Heart left ventricle (tissue), 16 donors: ENCODE data around the gene ZNF785. TPM values are rescaled to one million over a fixed set of nuclear protein-coding genes. Genes with fewer than 3 reads are reported as not detected.

Experiments used
- ATAC-seq, 4 donors: fragments of 200-7000 bp; cut with Tn5 transposase; one replicate each; pipeline ENCODE4 v1.9.1; 2020 to 2022; ENCODE audit warnings: moderate library complexity in 4 of 4, mild to moderate bottlenecking in 3 of 4, moderate number of reproducible peaks in 1 of 4
- DNase-seq, 5 donors: peaks; one replicate each; pipeline ENCODE4 v3.0.0-alpha.2; 2020
- H3K27ac ChIP-seq, 12 donors: fragments of 200-600 bp; sonication (generic) in 4 of 12; one replicate each; pipeline versions ENCODE4 v1.5.0 to v1.8.0; 2016 to 2022; ENCODE audit warnings: mild to moderate bottlenecking in 2 of 12
- H3K27me3 ChIP-seq, 9 donors: fragments of 200-600 bp; sonication (generic) in 2 of 9; one replicate each; pipeline versions ENCODE4 v1.5.1 to v1.8.0; 2016 to 2022; ENCODE audit warnings: mild to moderate bottlenecking in 3 of 9
- H3K36me3 ChIP-seq, 9 donors: fragments of 200-600 bp; sonication (generic) in 2 of 9; one replicate each; pipeline versions ENCODE4 v1.5.0 to v1.8.0; 2018 to 2022; ENCODE audit warnings: mild to moderate bottlenecking in 2 of 9
- H3K4me1 ChIP-seq, 12 donors: fragments of 200-600 bp; sonication (generic) in 4 of 12; one replicate each; pipeline versions ENCODE4 v1.5.0 to v1.8.0; 2016 to 2022; ENCODE audit warnings: mild to moderate bottlenecking in 3 of 12
- H3K4me3 ChIP-seq, 12 donors: fragments of 200-600 bp; sonication (generic) in 4 of 12; one replicate each; pipeline versions ENCODE4 v1.5.0 to v1.8.0; 2017 to 2022; ENCODE audit warnings: mild to moderate bottlenecking in 9 of 12, moderate library complexity in 4 of 12
- H3K9me3 ChIP-seq, 12 donors: fragments of 200-600 bp; sonication (generic) in 4 of 12; one replicate each; pipeline versions ENCODE4 v1.5.0 to v1.8.0; 2016 to 2022; ENCODE audit warnings: mild to moderate bottlenecking in 1 of 12
- POLR2A ChIP-seq, 2 donors: fragments of 450-650 bp; IDR thresholded peaks; one replicate each; pipeline ENCODE4 v1.6.1; 2017; ENCODE audit warnings: antibody characterized with exemption in 2 of 2, mild to moderate bottlenecking in 2 of 2, moderate library complexity in 2 of 2
- WGBS, 4 donors: extraction: QIAGEN DNeasy Blood & Tissue Kit in 2 of 4; methylation state at CpG; one replicate each; pipeline versions ENCODE4 v1.1.5 to v1.1.7; 2013 to 2018; 5-methylcytosine and 5-hydroxymethylcytosine counted together
- intact Hi-C, 10 donors: fragments of 100-400 bp; cut with DNase I; formaldehyde crosslinking; loops; one replicate each; pipeline versions ENCODE4 v1.11.1 to v1.14.2; 2022
- polyA plus RNA-seq, 2 donors: library from polyadenylated mRNA; stranded (reverse); fragments of 200-250 nt; gene quantifications; one replicate each; pipeline ENCODE4 v1.2.3, GENCODE V29; 2013
- total RNA-seq, 9 donors: library from RNA; depleted of rRNA in 2 of 9; stranded (reverse); fragments of >200 nt in 2 of 9; fragmentation: NEBNext Ultra II Directional in 3 of 9; extraction: Animal tissue kit (Norgen Biotek cat#: 25700) in 3 of 9; gene quantifications; one replicate each; pipeline versions ENCODE4 v1.1.0 to v1.2.4, GENCODE V29; 2016 to 2023
- TF ChIP-seq, protein P1 (sequence below), 12 donors: fragments of 200-600 bp; sonication (generic) in 4 of 12; IDR thresholded peaks; one replicate each; pipeline versions ENCODE4 v1.5.0 to v1.8.0; 2018 to 2022; ENCODE audit warnings: antibody characterized with exemption in 12 of 12, mild to moderate bottlenecking in 5 of 12
- donor health status: ischemic (EF 13 %, LVEDD 7.1; RV severe dilation, severe dysfunction).
- donor health status: healthy with polysubstance abuse.
- donor health status: DM: no; HTN: yes; CAD: no.
- donor health status: DM: no; HTN: no; CAD: no.
- donor health status: ischemic (EF 25% LVEDD 6.9; RV normal size, moderate dysfunction).
- donor health status: ischemic (EF 25% LVEDD 5.7; RV mildly dilated, moderate dysfunction).
- donor health status: healthy.
- donor health status: DM: yes; HTN: yes; CAD: no.
- donor health status: ischemic (EF 35%, LVEDD 5.7; RV mildly dilated, moderate dysfunction).
- donor health status: nonischemic (EF 11% LVEDD 7.7; RV severe dilation, severe dysfunction).
- donor health status: DM: yes; HTN: yes; CAD: no.
- donor health status: PGD.
- donor health status: ischemic (EF 29% LVEDD 5.4; RV normal size, mild dysfunction).
- donor health status: nonischemic (EF 23%, LVEDD 6.1; RV moderate dilation, normal function).

ZNF785 gene
- total and polyA plus RNA-seq, 11 donors, result 2.9 to 10.9 (median 4.5) TPM

- intact Hi-C loops, result loop anchor here (1.0 to 2.0 kb wide), 7 partner anchors 15 to 92 kb away; partner anchors contain the start of genes ZNF747 (in 6 of the 10), PRR14 (in 1 of the 10) and ZNF785 (in 1 of the 10)
- peaks cover 0 to 67% (median 31%) of the 10 kb centered on the region in 12 donors for H3K4me1 ChIP-seq
- H3K9me3 ChIP-seq, result no peaks in the 10 kb centered on the region
Observed at GRCh38 chr16:30557957-30558788, 27.3 kb downstream of the ZNF785 start, which contains the start of gene ZNF764. ZNF764 (minus strand) TSS chr16:30558374; CDS start chr16:30558182, 192 bp downstream.

DNA sequence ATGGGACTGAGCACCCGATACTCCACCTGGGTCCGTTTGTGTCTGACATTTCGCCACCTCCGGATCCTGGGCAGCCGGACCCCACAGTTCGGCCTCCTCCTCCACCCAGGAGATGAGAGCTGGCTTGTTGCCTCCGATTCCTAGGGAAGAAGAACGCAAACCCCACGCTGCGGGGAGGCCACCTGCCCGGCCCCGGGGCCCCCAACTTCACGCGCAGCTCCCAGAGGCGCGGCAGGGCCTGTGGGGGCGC is 27.9 kb downstream of the ZNF785 start:
- intact Hi-C loops, result loop anchor here in 1 of 10 donors (2.0 kb wide), 1 partner anchor 23 kb away; the partner anchor contains the start of gene ZNF747
- Histone ChIP-seq H3K4me1 (peaks cover 0 to 73% (median 32%) of the 10 kb centered on the region in 12 donors), H3K27me3 (no peaks in the 10 kb centered on the region), H3K36me3 (peaks cover 0 to 31% (median 21%) of the 10 kb centered on the region in 9 donors), H3K27ac (peak overlapping the region; percentile 86 to 99 (median 94)), H3K9me3 (no peaks in the 10 kb centered on the region), H3K4me3 (peak overlapping the region; percentile 63 to 98 (median 77))
- ATAC-seq (peak in 2 of 4 donors; percentile 2), DNase-seq (peak in 1 of 5 donors; percentile 66)
- WGBS, 4 donors, result 0 to 1% (median 0%) methylated on average over 3 to 17 of the region's 17 CpGs
- TF ChIP-seq, protein P1, sequence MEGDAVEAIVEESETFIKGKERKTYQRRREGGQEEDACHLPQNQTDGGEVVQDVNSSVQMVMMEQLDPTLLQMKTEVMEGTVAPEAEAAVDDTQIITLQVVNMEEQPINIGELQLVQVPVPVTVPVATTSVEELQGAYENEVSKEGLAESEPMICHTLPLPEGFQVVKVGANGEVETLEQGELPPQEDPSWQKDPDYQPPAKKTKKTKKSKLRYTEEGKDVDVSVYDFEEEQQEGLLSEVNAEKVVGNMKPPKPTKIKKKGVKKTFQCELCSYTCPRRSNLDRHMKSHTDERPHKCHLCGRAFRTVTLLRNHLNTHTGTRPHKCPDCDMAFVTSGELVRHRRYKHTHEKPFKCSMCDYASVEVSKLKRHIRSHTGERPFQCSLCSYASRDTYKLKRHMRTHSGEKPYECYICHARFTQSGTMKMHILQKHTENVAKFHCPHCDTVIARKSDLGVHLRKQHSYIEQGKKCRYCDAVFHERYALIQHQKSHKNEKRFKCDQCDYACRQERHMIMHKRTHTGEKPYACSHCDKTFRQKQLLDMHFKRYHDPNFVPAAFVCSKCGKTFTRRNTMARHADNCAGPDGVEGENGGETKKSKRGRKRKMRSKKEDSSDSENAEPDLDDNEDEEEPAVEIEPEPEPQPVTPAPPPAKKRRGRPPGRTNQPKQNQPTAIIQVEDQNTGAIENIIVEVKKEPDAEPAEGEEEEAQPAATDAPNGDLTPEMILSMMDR (IDR thresholded peaks at IDR 0.05), result no peak
- TF ChIP-seq POLR2A (IDR thresholded peaks at IDR 0.05), result no peak

More at GRCh38 chr16:30557957-30558788, 27.3 kb downstream of the ZNF785 start, which contains the start of gene ZNF764:
- TF ChIP-seq, protein P1 (IDR thresholded peaks at IDR 0.05), result peak in 2 of 12 donors; percentile 6 to 20
- peak in 1 of 2 donors; percentile 58 for TF ChIP-seq POLR2A (IDR thresholded peaks at IDR 0.05)
- Histone ChIP-seq H3K27ac (peak within 1 kb of the TSS; percentile 86 to 99 (median 94)), H3K36me3 (peaks cover 0 to 31% (median 21%) of the 10 kb centered on the region in 9 donors), H3K4me3 (peak within 1 kb of the TSS; percentile 63 to 98 (median 77)), H3K27me3 (no peaks in the 10 kb centered on the region)
- WGBS, 4 donors, result 0 to 1% (median 0%) methylated on average over 42 to 74 of the region's 74 CpGs
- ATAC-seq (peak; percentile 96 to 98 (median 98)), DNase-seq (peak; percentile 98 to 99 (median 98))

- Histone ChIP-seq H3K4me1 (peaks cover 0 to 75% (median 34%) of the 10 kb centered on the region in 12 donors), H3K9me3 (no peaks in the 10 kb centered on the region), H3K4me3 (no peak overlapping the region), H3K27me3 (no peaks in the 10 kb centered on the region), H3K27ac (peak overlapping the region in 3 of 12 donors; percentile 89 to 99 (median 92)), H3K36me3 (peaks cover 0 to 31% (median 21%) of the 10 kb centered on the region in 9 donors)
- ATAC-seq (no peak), DNase-seq (no peak)
- intact Hi-C loops, result loop anchor here in 1 of 10 donors (2.0 kb wide), 1 partner anchor 21 kb away; the partner anchor contains the start of gene ZNF747
- TF ChIP-seq, protein P1 (IDR thresholded peaks at IDR 0.05), result no peak
- TF ChIP-seq POLR2A (IDR thresholded peaks at IDR 0.05), result no peak
- WGBS, 4 donors, result 53 to 58% (median 54%) methylated on average over 9 to 10 of the region's 10 CpGs
Observed at GRCh38 chr16:30556125-30556473, 29.4 kb downstream of the ZNF785 start.
